Measurements from ENCODE around the gene TEX22. TPM values are rescaled to one million over a fixed set of nuclear protein-coding genes. Genes with fewer than 3 reads are reported as not detected.

Gene TEX22
- total and polyA plus RNA-seq, 2 experiments from 2014 or later = 0.21 TPM

- no peak overlapping the region for H2AFZ ChIP-seq
- H3K27ac ChIP-seq (ENCODE audit: low read depth) = no peak overlapping the region
- H3K4me1 ChIP-seq (ENCODE audit: insufficient read depth) = no peaks in the 10 kb centered on the region
- H3K36me3 ChIP-seq (ENCODE audit: insufficient read depth) = no peaks in the 10 kb centered on the region
- Mint-ChIP-seq H3K9me3 (no peaks in the 10 kb centered on the region), H3K36me3 (ENCODE audit: low read depth) (no peaks in the 10 kb centered on the region; the same call in 2 of the 3 replicates), H3K27me3 (ENCODE audit: insufficient read depth, low read depth, poor library complexity) (peaks cover 10% of the 10 kb centered on the region), H3K4me1 (no peaks in the 10 kb centered on the region; the same call in 2 of the 3 replicates), H3K4me3 (no peak overlapping the region), H3K27ac (no peak overlapping the region)
- H3K4me3 ChIP-seq = no peak overlapping the region
- no peaks in the 10 kb centered on the region for H3K27me3 ChIP-seq (ENCODE audit: insufficient read depth)
- H3K4me2 ChIP-seq = no peak overlapping the region
- H3F3A ChIP-seq (replicated peaks; ENCODE audit: low read depth) = 0 out of 2 replicates have a peak, but pooled peaks cover 2% of the 10 kb centered on the region
- no peak for DNase-seq (ENCODE audit: low spot score)
- no peak for ATAC-seq
- H3K9me2 ChIP-seq (ENCODE audit: insufficient read depth) = no peaks in the 10 kb centered on the region
- H4K20me1 ChIP-seq (replicated peaks; ENCODE audit: insufficient read depth) = no peaks in the 10 kb centered on the region
- no peaks in the 10 kb centered on the region for H3K79me2 ChIP-seq (replicated peaks; ENCODE audit: insufficient read depth)
- TF ChIP-seq REST (IDR thresholded peaks at IDR 0.05; ENCODE audit: unreplicated experiment) = no peak
- no peak for TF ChIP-seq STAT1 (IDR thresholded peaks at IDR 0.05; ENCODE audit: unreplicated experiment)
- TF ChIP-seq EZH2phosphoT487 (IDR thresholded peaks at IDR 0.05; ENCODE audit: unreplicated experiment) = no peak
- TF ChIP-seq CTCF (conservative IDR thresholded peaks at IDR 0.05; ENCODE audit: low read depth in 2 of 2) = no peak
- no peak for TF ChIP-seq ETS1 (IDR thresholded peaks at IDR 0.05)
- TF ChIP-seq CREB1 (CRISPR knock-in tag; IDR thresholded peaks at IDR 0.05; ENCODE audit: low read depth) = no peak
- no peak for TF ChIP-seq NANOG (IDR thresholded peaks at IDR 0.05; ENCODE audit: borderline replicate concordance)
- no peak for TF ChIP-seq ZNF331 (CRISPR knock-in tag; IDR thresholded peaks at IDR 0.05; ENCODE audit: low read depth)
- no peak for TF ChIP-seq JUNB (IDR thresholded peaks at IDR 0.05; ENCODE audit: unreplicated experiment)
- TF ChIP-seq EZH2 (IDR thresholded peaks at IDR 0.05; ENCODE audit: low read depth, unreplicated experiment) = no peak
- no peak for TF ChIP-seq ZNF114 (CRISPR knock-in tag; IDR thresholded peaks at IDR 0.05)
- no peak for TF ChIP-seq POLR2AphosphoS5 (IDR thresholded peaks at IDR 0.05; ENCODE audit: low read depth)
- no peak for TF ChIP-seq ZNF462 (CRISPR knock-in tag; IDR thresholded peaks at IDR 0.05)
Observed at GRCh38 chr14:105389976-105390848, 8.1 kb upstream of the TEX22 start.
